PC-9 (cell line): ENCODE data around the gene MARK1.

Experiments used
- CTCF ChIP-seq: fragments of 200-600 bp; sonication (generic); conservative IDR thresholded peaks from 2 replicates; pipeline ENCODE4 v1.6.1; 2017; ENCODE audit warnings: mixed run types, antibody characterized with exemption, mild to moderate bottlenecking, moderate library complexity
- EZH2 ChIP-seq: fragments of 200-600 bp; sonication (generic); IDR thresholded peaks from 2 replicates; pipeline ENCODE4 v1.8.0; 2017; ENCODE audit warnings: antibody characterized with exemption, low read depth

GRCh38 chr1:220550811-220551399, 23.0 kb downstream of the MARK1 start:
- TF ChIP-seq CTCF (no peak), EZH2 (no peak)
